GM12878 (cell line): ENCODE results near the gene BAZ1B. TPM values are rescaled to one million over a fixed set of nuclear protein-coding genes. Genes with fewer than 3 reads are reported as not detected.

ENCODE experiments used
- ATAC-seq: fragments of 200-7000 bp; cut with Tn5 transposase; 3 replicates; pipeline ENCODE4 v1.9.1; 2020; ENCODE audit warnings: mild to moderate bottlenecking, moderate library complexity
- BruUV-seq: library from RNA; stranded (reverse); fragments of 400-500 nt; replicated peaks from 2 replicates; lab custom pipeline; 2021; lab: Mats Ljungman, UMichigan
- CTCF ChIA-PET: fragments of 300-600 bp; sonication (Branson Sonifier 250); formaldehyde crosslinking; extraction: SDS; loops from one replicate; lab custom pipeline; 2021; ENCODE audit warnings: inconsistent platforms; lab: Yijun Ruan, JAX
- POLR2A ChIA-PET: fragments of 350-600 bp; formaldehyde crosslinking; extraction: SDS; loops from one replicate; lab custom pipeline; 2021; ENCODE audit warnings: inconsistent platforms; lab: Charles Lee
- RAD21 ChIA-PET: fragments of 300-600 bp; sonication (Branson Sonifier 250); formaldehyde crosslinking; loops from one replicate; lab custom pipeline; 2023; ENCODE audit warnings: antibody characterized with exemption; ENCODE audit not compliant: unreplicated experiment; lab: Charles Lee
- SMC1A ChIA-PET: fragments of 300-600 bp; sonication (Branson Sonifier 250); formaldehyde crosslinking; loops from one replicate; lab custom pipeline; 2023; ENCODE audit not compliant: unreplicated experiment, uncharacterized antibody; lab: Charles Lee
- DNase-seq: peaks from one replicate; pipeline ENCODE4 v3.0.0-alpha.2; 2011; ENCODE audit warnings: low read depth, low spot score
- FAIRE-seq: peaks from 3 replicates; lab custom pipeline; 2011; peaks lifted over from hg19 to GRCh38; lab: Jason Lieb, UNC
- H2AFZ ChIP-seq: 2 replicates; pipeline ENCODE4 v1.6.0; 2011; ENCODE audit warnings: low read depth, low read length, control low read depth; ENCODE audit not compliant: control insufficient read depth
- H3K27ac ChIP-seq: 2 replicates; pipeline ENCODE4 v1.5.1; 2011; ENCODE audit warnings: control low read depth; ENCODE audit not compliant: control insufficient read depth, insufficient read depth
- H3K27me3 ChIP-seq, 2 experiments: replicated peaks in 1 of 2; 2 replicates each; pipeline versions ENCODE4 v1.6.0 to v1.6.1; 2011; ENCODE audit warnings: low read length in 1 of 2; ENCODE audit not compliant: control insufficient read depth in 2 of 2, insufficient read depth in 2 of 2
- H3K36me3 ChIP-seq, 2 experiments: 2 replicates each; pipeline ENCODE4 v1.5.1; 2011; ENCODE audit warnings: low read length in 1 of 2; ENCODE audit not compliant: control insufficient read depth in 2 of 2, insufficient read depth in 2 of 2
- H3K4me1 ChIP-seq: 2 replicates; pipeline ENCODE4 v1.6.1; 2011; ENCODE audit warnings: mild to moderate bottlenecking, low read length, moderate library complexity, mixed read lengths; ENCODE audit not compliant: control insufficient read depth, insufficient read depth
- H3K4me2 ChIP-seq: 2 replicates; pipeline ENCODE4 v1.6.0; 2011; ENCODE audit warnings: control low read depth; ENCODE audit not compliant: control insufficient read depth, insufficient read depth
- H3K4me3 ChIP-seq: fragments of 200-600 bp; sonication (generic); 2 replicates; pipeline ENCODE4 v1.5.1; 2016
- H3K79me2 ChIP-seq: 2 replicates; pipeline ENCODE4 v1.6.0; 2011; ENCODE audit warnings: low read length; ENCODE audit not compliant: control insufficient read depth, insufficient read depth
- H3K9ac ChIP-seq: 2 replicates; pipeline ENCODE4 v1.8.0; 2011; ENCODE audit warnings: low read length, control low read depth, mixed read lengths; ENCODE audit not compliant: control insufficient read depth, insufficient read depth
- H3K9me3 ChIP-seq: replicated peaks from 3 replicates; pipeline ENCODE4 v1.5.1; 2011; ENCODE audit warnings: mild to moderate bottlenecking, low read length; ENCODE audit not compliant: control insufficient read depth, insufficient read depth
- H4K20me1 ChIP-seq: 2 replicates; pipeline ENCODE4 v1.6.0; 2011; ENCODE audit not compliant: control insufficient read depth, insufficient read depth
- BACH1 ChIP-seq: fragments of 450-650 bp; IDR thresholded peaks from 2 replicates; pipeline ENCODE4 v1.6.1; 2017; ENCODE audit warnings: mild to moderate bottlenecking, borderline replicate concordance
- GATAD2B ChIP-seq: fragments of 450-650 bp; conservative IDR thresholded peaks from 2 replicates; pipeline ENCODE4 v1.6.1; 2017; ENCODE audit warnings: low read depth, mild to moderate bottlenecking, moderate library complexity
- KLF5 ChIP-seq: fragments of 450-650 bp; IDR thresholded peaks from 2 replicates; pipeline ENCODE4 v1.6.1; 2014; ENCODE audit warnings: mild to moderate bottlenecking; ENCODE audit not compliant: partially characterized antibody
- NFXL1 ChIP-seq: fragments of 450-650 bp; IDR thresholded peaks from 2 replicates; pipeline ENCODE4 v1.6.1; 2017; ENCODE audit warnings: antibody characterized with exemption, mild to moderate bottlenecking, borderline replicate concordance
- NR2C2 ChIP-seq: IDR thresholded peaks from 2 replicates; pipeline ENCODE4 v1.6.1; 2011; ENCODE audit warnings: borderline replicate concordance, low read depth; ENCODE audit not compliant: control insufficient read depth, insufficient read length
- POLR2A ChIP-seq: IDR thresholded peaks from 2 replicates; pipeline ENCODE4 v1.6.1; 2011; ENCODE audit warnings: low read depth, mild to moderate bottlenecking, low read length
- RAD21 ChIP-seq: IDR thresholded peaks from 2 replicates; pipeline ENCODE4 v1.6.1; 2011; ENCODE audit warnings: mild to moderate bottlenecking, low read depth, low read length, moderate library complexity; ENCODE audit not compliant: insufficient read depth
- RFX5 ChIP-seq: IDR thresholded peaks from 2 replicates; pipeline ENCODE4 v1.6.1; 2011; ENCODE audit warnings: low read depth, low read length, improper control_type of control experiment
- SMAD5 ChIP-seq: IDR thresholded peaks from 2 replicates; pipeline ENCODE4 v1.6.1; 2016; ENCODE audit warnings: antibody characterized with exemption, low read depth
- SUZ12 ChIP-seq: fragments of 200-600 bp; sonication (generic); IDR thresholded peaks from one replicate; pipeline ENCODE4 v1.6.1; 2018; ENCODE audit warnings: antibody characterized with exemption, mild to moderate bottlenecking; ENCODE audit not compliant: unreplicated experiment
- ZNF207 ChIP-seq: fragments of 450-650 bp; IDR thresholded peaks from 2 replicates; pipeline ENCODE4 v1.6.1; 2014; ENCODE audit warnings: antibody characterized with exemption, mild to moderate bottlenecking, borderline replicate concordance
- in situ Hi-C: fragments of 300-500 bp; cut with MboI; formaldehyde crosslinking; loops from 9 replicates; pipeline ENCODE4 v1.14.3; 2018; ENCODE audit warnings: mixed read lengths
- intact Hi-C: fragments of 100-400 bp; cut with micrococcal nuclease; formaldehyde crosslinking; loops from one replicate; pipeline ENCODE4 v1.14.2; 2022; ENCODE audit not compliant: unreplicated experiment
- polyA plus RNA-seq, 11 experiments: library from polyadenylated mRNA; depleted of rRNA in 4 of 11; unstranded in 6 of 11; stranded (reverse) in 5 of 11; fragments of >200 nt; fragmentation: Nextera tagmentation in 4 of 11; fragmentation: Illumina TruSeq in 1 of 11; extraction: Ambion mirVana in 4 of 11; extraction: Trizol in 1 of 11; gene quantifications; 1 replicate in 1 of 11; 2 replicates in 10 of 11; pipeline versions ENCODE4 v1.2.1 to v1.2.3, GENCODE V29; 2011 to 2016; ENCODE audit warnings: inconsistent platforms in 2 of 11, missing spikeins in 2 of 11, low read depth in 1 of 11
- total RNA-seq, 4 experiments: library from RNA; depleted of rRNA in 3 of 4; stranded (reverse); fragments of >200 nt in 3 of 4; fragmentation: Illumina TruSeq in 1 of 4; extraction: Trizol in 1 of 4; gene quantifications; 2 replicates each; pipeline versions ENCODE4 v1.2.1 to v1.2.3, GENCODE V29; 2013 to 2021
- TF ChIP-seq, protein P1 (sequence below): fragments of 450-650 bp; IDR thresholded peaks from 2 replicates; pipeline ENCODE4 v1.6.1; 2014; ENCODE audit warnings: mild to moderate bottlenecking
- TF ChIP-seq, protein P2 (sequence below): IDR thresholded peaks from 2 replicates; pipeline ENCODE4 v1.6.1; 2012; ENCODE audit warnings: low read depth, low read length, improper control_type of control experiment
- TF ChIP-seq, protein P3 (sequence below): fragments of 450-650 bp; IDR thresholded peaks from 2 replicates; pipeline ENCODE4 v1.6.1; 2018; ENCODE audit warnings: mild to moderate bottlenecking, low read depth, moderate library complexity; ENCODE audit not compliant: partially characterized antibody

Gene BAZ1B
- total and polyA plus RNA-seq, 10 of the 15 experiments (the other 5 are each of a cell fraction or from before 2014, with no cell fraction given), result 14.0 to 77.4 (median 36.2) TPM

DNA sequence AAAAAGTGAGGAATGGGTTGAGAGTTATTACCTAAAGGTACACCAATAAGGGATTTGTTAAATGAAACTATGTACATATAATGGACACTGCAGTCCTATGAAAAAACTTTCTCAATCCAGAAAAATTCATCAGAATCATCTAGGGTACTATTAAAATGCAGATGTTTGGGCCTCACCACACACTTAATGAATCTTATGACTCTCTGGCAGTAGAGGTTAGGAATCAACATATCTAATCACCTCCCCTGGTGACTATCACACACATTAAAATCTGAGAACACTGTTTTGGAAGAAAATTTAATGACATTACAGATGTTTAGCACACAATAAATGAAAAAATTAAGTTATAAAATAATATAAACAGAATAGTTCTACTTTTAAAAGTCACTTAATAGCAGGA, 32.1 kb downstream of the BAZ1B start:
- intact Hi-C loops (no loop called here), in situ Hi-C loops (no loop called here)
- TF ChIP-seq POLR2A (no peak), GATAD2B (no peak), RAD21 (no peak), NR2C2 (no peak), KLF5 (no peak), RFX5 (no peak), NFXL1 (no peak), BACH1 (no peak), SMAD5 (no peak), ZNF207 (no peak), SUZ12 (no peak)
- TF ChIP-seq, protein P1, sequence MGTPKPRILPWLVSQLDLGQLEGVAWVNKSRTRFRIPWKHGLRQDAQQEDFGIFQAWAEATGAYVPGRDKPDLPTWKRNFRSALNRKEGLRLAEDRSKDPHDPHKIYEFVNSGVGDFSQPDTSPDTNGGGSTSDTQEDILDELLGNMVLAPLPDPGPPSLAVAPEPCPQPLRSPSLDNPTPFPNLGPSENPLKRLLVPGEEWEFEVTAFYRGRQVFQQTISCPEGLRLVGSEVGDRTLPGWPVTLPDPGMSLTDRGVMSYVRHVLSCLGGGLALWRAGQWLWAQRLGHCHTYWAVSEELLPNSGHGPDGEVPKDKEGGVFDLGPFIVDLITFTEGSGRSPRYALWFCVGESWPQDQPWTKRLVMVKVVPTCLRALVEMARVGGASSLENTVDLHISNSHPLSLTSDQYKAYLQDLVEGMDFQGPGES, result no peak
- TF ChIP-seq, protein P2, sequence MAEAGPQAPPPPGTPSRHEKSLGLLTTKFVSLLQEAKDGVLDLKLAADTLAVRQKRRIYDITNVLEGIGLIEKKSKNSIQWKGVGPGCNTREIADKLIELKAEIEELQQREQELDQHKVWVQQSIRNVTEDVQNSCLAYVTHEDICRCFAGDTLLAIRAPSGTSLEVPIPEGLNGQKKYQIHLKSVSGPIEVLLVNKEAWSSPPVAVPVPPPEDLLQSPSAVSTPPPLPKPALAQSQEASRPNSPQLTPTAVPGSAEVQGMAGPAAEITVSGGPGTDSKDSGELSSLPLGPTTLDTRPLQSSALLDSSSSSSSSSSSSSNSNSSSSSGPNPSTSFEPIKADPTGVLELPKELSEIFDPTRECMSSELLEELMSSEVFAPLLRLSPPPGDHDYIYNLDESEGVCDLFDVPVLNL, result no peak
- TF ChIP-seq, protein P3, sequence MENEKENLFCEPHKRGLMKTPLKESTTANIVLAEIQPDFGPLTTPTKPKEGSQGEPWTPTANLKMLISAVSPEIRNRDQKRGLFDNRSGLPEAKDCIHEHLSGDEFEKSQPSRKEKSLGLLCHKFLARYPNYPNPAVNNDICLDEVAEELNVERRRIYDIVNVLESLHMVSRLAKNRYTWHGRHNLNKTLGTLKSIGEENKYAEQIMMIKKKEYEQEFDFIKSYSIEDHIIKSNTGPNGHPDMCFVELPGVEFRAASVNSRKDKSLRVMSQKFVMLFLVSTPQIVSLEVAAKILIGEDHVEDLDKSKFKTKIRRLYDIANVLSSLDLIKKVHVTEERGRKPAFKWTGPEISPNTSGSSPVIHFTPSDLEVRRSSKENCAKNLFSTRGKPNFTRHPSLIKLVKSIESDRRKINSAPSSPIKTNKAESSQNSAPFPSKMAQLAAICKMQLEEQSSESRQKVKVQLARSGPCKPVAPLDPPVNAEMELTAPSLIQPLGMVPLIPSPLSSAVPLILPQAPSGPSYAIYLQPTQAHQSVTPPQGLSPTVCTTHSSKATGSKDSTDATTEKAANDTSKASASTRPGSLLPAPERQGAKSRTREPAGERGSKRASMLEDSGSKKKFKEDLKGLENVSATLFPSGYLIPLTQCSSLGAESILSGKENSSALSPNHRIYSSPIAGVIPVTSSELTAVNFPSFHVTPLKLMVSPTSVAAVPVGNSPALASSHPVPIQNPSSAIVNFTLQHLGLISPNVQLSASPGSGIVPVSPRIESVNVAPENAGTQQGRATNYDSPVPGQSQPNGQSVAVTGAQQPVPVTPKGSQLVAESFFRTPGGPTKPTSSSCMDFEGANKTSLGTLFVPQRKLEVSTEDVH, result no peak
- ChIA-PET CTCF (interaction anchor here (1.0 kb wide), 1 partner anchor 58 kb away, joined by 3 read pairs; no protein-coding TSS in a partner anchor), RAD21 (no interaction called here), SMC1A (no interaction called here), POLR2A (no interaction called here)
- DNase-seq (no peak), ATAC-seq (no peak), FAIRE-seq (no peak)
- BruUV-seq, result no TSS peak
- no peaks in the 10 kb centered on the region for H4K20me1 ChIP-seq
- H3K27me3 ChIP-seq, result no peaks in the 10 kb centered on the region
- H3K79me2 ChIP-seq, result peaks cover 2% of the 10 kb centered on the region; the same call in 1 of the 2 replicates
- no peaks in the 10 kb centered on the region for H3K9me3 ChIP-seq
- no peak overlapping the region for H3K4me2 ChIP-seq
- no peak overlapping the region for H3K4me3 ChIP-seq
- peaks cover 4 to 40% of the 10 kb centered on the region in 2 experiments for H3K36me3 ChIP-seq
- no peaks in the 10 kb centered on the region for H3K4me1 ChIP-seq
- H2AFZ ChIP-seq, result no peak overlapping the region
- H3K9ac ChIP-seq, result no peak overlapping the region
- no peak overlapping the region for H3K27ac ChIP-seq
